Fibroblast of skin of abdomen (primary cell): ENCODE data around the gene PECR. TPM values are rescaled to one million over a fixed set of nuclear protein-coding genes. Genes with fewer than 3 reads are reported as not detected.

ENCODE experiments used
- DNase-seq: peaks from one replicate; pipeline ENCODE4 v3.0.0-alpha.2; 2013
- polyA plus RNA-seq, 2 experiments: library from polyadenylated mRNA; unstranded; fragments of 120-200 nt; gene quantifications; one replicate each; pipeline ENCODE4 v1.2.1, GENCODE V29; 2013; ENCODE audit not compliant: insufficient read length in 2 of 2

Gene PECR
- polyA plus RNA-seq (2013, experiment 1 of 2; ENCODE audit: insufficient read length) = 10.8 TPM
- 10.3 TPM for polyA plus RNA-seq (2013, experiment 2 of 2; ENCODE audit: insufficient read length)

DNA sequence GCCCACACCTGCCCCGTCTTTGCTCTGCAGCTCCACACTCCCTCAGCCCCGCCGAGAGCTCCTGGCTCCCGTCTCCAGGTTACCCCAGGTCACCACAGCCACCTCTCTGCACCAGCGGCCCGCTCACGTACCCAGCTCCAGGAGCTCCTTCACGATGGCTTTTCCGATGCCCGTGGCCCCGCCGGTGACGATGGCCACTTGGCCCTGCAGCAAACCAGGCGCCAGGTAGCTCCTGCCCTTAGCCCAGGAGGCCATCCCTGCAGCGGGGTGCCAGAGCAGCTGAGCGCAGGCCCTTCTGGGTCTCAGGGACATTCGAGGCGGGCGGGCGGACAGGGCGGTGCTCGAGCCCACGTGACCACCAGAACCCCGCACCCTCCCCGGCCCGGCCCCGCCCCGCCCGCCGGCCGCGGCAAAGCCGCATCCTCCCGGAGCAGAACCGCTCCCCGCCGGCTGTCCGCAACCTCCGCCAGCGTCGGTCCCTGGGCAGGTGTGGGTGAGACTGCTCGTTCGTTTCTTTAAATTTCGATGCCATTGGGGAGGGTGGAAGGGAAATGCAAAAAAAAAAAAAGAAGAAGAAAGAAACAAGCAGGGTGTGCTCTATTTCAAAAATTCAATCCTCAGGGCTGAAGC lies at the start of gene PECR, which contains the start of gene TMEM169:
Gene PECR, minus strand, starts transcription at position 323 of the 630 bp plus-strand sequence. Its CDS starts 68 bp downstream, at position 255.
Gene TMEM169, plus strand, starts transcription at position 433 of the 630 bp plus-strand sequence. CDS start 14,045 bp downstream, outside the sequence.
- peak; percentile 59 for DNase-seq

GRCh38 chr2:216130346-216130971 lies 48.9 kb upstream of the PECR start:
- peak; percentile 56 for DNase-seq

DNA sequence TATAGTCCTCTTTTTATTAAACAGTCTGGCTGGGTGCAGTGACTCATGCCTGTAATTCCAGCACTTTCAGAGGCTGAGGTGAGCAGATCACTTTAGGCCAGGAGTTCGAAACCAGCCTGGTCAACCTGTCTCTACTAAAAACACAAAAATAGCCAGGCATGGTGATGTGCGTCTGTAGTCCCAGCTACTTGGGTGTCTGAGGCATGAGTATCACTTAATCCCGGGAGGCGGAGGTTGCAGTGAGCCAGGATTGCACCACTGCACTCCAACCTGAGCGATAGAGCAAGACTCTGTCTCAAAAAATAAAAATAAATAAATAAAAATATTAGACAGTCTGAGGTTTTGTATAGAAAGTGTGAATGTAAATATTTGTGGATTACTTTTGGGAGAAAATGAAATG lies 45.3 kb upstream of the PECR start:
- no peak for DNase-seq

DNA sequence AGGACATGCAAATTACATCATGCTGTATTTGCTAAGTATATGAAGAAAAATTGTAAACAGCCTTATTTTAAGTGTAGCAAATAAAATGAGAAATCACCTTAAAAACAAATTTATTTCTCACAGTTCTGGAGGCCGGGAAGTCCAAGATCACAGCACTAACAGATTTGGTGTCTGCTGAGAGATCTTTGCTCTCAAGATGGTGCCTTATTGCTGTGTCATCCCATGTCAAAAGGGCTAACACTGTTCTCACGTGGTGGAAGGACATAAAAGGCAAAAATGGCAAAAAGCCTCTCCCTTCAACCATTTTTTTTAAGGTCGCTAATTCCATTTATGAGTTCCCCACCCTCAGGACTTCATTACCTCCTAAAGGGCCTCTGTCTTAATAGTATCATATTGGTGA lies 39.6 kb upstream of the PECR start:
- DNase-seq = no peak

DNA sequence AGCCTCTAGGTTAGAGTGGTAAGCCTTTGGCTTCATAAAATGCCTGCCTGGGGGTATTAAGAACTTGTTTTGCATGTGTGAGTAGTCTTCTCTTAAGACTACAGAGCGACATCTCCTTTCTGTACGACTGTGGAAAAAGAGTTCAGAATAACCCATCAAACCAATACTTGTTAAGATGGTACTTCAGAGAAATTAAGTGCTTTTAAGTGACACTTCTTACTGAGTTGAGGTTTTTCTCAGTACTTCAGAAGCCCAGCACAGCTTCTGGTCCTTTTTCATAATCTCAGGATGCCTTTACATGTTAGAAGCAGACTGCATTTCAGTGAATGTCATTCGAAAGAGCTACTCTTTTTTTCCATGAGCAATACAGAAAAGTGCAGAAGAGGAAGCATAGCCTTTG lies 38.4 kb upstream of the PECR start:
- no peak for DNase-seq

GRCh38 chr2:216119146-216119545 lies 37.5 kb upstream of the PECR start:
- no peak for DNase-seq

- DNase-seq = no peak
Observed at GRCh38 chr2:216118474-216118873, 36.9 kb upstream of the PECR start.

DNA sequence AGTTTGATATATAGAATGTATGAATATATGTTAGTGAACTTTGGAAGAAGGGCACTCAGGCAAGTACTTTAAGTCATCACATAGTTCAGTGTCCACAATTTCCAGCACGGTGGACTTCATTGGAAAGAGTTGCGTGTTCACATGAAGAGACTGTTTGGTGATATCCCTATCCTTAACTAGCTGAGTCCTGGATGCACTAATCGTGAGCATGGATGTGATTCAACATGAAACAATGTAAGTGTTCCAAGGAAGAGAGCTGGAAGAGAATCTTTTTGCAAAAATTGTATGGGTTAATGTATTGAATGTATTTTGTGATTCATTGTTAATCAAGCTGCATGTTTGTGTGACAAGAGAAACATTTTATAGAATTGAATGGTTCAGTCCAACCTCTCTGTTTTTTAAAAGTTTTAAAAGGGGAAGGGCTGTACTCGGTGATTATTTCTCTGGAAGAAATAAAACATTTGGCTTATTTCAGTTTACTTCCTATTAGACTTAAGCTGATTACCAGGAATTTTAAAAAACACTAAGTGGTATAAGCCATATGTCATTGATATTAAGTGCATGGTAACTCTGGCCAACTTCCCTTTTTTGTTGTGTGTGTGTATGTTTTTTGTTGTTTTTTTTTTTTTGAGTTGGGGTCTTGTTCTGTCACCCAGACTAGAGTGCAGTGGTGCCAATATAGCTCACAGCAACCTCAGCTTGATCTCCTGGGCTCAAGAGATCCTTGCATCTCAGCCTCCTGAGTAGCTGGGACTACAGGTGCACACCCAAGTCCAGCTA lies 36.1 kb upstream of the PECR start:
- peak; percentile 80 for DNase-seq

- DNase-seq = peak; percentile 22
Observed at GRCh38 chr2:216116418-216116817, 34.8 kb upstream of the PECR start.

DNA sequence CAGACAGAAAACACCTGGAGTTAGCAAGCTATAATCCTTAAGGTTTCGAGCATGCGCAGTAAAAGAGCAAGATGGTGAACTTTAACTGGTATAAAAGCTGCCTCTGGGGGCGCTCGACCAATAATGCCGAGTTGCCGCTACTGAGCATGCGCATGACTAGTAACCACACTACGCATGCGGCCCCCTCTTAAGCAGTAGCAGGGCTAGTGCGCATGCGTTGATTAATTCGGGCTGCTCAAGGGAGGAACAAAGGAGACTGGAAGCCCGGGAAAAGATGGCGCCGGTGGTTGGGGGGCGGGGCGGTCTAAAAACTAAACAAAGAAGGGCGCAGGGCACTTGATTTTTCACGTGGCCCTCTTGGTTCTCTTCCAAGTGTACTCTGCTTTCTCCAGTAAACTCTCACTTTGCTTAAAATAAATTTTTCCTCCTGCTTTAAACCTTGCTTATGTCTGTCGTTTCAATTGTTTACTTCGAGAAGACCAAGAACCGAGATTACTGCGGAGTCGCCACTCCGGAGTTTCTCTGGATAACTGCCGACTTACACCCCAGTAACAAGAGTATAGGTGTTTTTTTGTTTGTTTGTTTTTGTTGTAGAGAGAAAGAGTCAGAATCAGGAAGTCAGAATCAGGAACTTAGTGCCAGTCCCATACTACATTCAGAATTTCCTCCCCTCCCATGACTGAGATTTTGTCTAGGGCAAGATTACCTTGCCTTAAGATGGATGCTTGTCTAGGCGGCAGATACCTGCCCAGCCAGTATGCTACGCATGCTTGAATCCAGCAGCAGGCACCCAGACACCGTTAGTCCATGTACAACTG lies 33.3 kb upstream of the PECR start:
- peak; percentile 99 for DNase-seq

GRCh38 chr2:216114382-216114713 lies 32.7 kb upstream of the PECR start:
- DNase-seq = no peak

DNA sequence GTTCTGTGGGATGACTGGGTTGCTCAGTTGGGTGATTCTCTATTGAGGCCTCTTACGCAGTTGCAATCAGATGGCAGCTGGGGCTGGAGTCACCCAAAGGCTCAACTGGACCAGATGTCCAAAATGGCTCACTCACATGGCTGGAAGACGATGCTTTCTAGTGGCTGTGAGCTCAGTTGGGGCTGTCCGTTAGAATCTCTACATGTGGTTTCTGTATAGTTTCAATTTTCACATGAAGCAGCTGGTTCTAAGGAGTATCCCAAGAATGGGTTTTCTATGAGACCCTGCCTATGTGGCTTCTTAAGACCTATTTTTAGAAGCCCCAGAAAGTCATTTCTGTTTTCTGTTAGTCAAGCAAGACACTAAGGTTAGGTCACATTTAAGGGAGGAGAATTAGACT lies 32.0 kb upstream of the PECR start:
- DNase-seq = no peak

- DNase-seq = no peak
Observed at GRCh38 chr2:216112926-216113325, 31.3 kb upstream of the PECR start.

- no peak for DNase-seq
Observed at GRCh38 chr2:216111122-216111521, 29.5 kb upstream of the PECR start.

- DNase-seq = no peak
Observed at GRCh38 chr2:216110620-216111019, 29.0 kb upstream of the PECR start.

GRCh38 chr2:216109962-216110614 lies 28.5 kb upstream of the PECR start:
- DNase-seq = peak; percentile 59

DNA sequence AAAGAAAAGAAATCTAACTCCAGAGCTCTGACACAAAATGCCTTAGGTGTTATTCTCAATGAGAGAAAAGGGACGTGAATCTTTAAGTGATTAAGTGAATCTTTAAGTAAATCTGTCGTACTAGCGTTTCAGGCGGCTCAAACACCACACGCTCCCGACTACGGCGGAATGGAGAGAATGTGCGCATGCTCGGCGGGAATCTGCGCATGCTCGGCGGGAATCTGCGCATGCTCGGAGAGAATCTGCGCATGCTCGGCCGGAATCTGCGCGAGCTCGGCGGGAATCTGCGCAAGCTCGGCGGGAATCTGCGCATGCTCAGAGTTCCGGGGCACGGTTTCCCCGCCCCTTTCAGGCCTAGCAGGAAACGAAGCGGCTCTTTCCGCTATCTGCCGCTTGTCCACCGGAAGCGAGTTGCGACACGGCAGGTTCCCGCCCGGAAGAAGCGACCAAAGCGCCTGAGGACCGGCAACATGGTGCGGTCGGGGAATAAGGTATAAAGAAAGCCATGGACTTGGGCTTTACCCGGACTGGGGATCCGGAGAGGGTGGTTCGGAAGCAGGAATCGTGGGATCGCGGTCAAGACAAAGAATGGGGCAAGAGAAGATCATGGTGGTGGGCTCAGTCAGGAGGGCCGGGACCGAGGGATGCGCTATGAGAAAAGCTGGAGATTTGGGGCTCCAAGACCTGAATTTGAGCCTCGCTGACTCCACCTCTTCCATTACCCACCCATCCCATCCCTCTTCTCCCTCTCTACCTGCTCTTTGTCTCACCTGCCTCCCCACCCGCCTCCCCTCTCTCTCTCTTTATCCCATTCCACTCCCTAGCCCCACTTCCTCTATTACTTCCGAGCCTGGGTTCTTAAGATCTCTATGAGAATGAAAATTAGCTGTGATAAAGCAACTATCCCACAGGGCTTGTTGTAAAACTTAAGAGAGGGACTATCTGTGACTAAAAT lies 27.6 kb upstream of the PECR start, which contains the start of gene XRCC5:
Gene XRCC5, plus strand, starts transcription at position 382 of the 955 bp plus-strand sequence. Its CDS starts 89 bp downstream, at position 471.
- DNase-seq = peak; percentile 96

GRCh38 chr2:216108310-216108966 lies 26.8 kb upstream of the PECR start:
- no peak for DNase-seq

DNA sequence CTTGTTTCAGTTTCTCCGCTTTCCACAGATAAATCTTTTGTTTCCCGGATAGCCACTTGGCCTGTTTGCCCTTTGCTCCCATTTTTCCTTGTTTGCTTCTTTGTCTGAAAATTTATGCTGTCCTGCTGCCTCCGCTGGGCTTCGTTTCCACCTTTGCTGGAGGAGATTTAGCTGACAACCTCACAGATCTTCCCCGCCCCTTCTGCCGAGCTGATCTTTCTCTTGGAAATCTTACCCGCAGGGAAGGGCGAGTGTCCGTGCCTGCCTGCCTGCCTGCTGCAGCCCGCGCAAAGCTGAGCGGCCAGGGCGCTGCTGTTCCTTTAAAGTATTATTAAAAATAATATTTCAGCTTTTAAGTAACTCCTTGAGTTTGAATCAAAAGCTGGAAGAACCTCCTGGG lies 26.2 kb upstream of the PECR start:
- no peak for DNase-seq

DNA sequence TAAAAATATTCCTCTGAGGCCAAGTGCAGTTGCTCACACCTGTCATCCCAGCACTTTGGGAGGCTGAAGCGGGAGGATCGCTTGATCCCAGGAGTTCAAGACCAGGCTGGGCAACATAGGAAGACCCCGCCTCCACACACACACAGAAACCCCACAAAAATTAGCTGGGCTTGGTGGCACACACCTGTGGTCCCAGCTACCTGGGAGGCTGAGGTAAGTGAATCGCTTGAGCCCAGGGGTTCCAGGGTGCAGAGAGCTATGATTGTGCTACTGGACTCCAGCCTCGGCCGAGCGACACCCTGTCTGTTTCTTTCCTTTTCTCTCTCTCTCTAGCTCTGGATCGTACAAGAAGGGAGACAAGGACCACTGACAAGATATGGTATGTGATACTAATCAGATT lies 25.7 kb upstream of the PECR start:
- no peak for DNase-seq
